ENCODE data around the gene SLC49A3. TPM values are rescaled to one million over a fixed set of nuclear protein-coding genes. Genes with fewer than 3 reads are reported as not detected.

The SLC49A3 gene
- total RNA-seq, 1 donor from 2014 or later: 2.3 TPM

DNA sequence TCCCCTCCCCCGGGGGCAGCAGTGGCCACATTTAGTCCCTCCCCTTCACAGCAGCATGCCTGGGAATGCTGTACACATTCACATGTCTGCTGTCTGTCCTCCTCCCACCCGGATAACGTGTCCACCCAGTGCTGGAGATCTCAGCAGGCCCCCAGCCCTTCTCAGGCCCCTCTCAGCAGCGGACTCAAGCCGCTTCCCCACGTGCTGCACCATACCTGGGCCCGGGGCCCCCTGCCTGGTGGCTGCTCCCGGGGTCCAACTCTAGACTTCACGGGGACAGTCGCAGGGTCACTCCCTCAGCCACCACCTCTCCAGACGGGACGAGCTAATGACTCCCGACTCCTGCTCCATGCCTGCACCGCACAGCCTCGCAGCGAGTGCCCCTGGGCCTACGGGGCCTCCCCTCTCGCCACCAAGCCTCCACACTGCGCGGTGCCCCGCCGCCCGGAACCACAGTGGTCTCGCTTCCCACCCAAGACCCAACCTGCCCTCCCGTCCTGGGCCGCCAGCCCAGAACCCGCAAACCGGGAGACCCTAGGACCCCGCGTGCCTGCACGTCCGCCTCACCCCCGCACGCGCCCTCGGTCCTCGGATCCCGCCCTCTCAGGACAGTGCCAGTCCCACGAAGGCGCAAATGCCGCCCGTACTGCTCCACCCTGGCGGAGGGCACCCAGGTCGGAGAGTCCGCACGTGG lies 15.4 kb upstream of the SLC49A3 start:
- H3K9me3 Mint-ChIP-seq: no peaks in the 10 kb centered on the region
- ATAC-seq (ENCODE audit: low read depth): no peak
- TF ChIP-seq, protein P1, sequence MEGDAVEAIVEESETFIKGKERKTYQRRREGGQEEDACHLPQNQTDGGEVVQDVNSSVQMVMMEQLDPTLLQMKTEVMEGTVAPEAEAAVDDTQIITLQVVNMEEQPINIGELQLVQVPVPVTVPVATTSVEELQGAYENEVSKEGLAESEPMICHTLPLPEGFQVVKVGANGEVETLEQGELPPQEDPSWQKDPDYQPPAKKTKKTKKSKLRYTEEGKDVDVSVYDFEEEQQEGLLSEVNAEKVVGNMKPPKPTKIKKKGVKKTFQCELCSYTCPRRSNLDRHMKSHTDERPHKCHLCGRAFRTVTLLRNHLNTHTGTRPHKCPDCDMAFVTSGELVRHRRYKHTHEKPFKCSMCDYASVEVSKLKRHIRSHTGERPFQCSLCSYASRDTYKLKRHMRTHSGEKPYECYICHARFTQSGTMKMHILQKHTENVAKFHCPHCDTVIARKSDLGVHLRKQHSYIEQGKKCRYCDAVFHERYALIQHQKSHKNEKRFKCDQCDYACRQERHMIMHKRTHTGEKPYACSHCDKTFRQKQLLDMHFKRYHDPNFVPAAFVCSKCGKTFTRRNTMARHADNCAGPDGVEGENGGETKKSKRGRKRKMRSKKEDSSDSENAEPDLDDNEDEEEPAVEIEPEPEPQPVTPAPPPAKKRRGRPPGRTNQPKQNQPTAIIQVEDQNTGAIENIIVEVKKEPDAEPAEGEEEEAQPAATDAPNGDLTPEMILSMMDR (IDR thresholded peaks at IDR 0.05): no peak
- peaks cover 5% of the 10 kb centered on the region for H3K36me3 Mint-ChIP-seq (ENCODE audit: low read depth)
- H3K27ac Mint-ChIP-seq: no peak overlapping the region
- DNase-seq: no peak
- intact Hi-C loops (cut with micrococcal nuclease): no loop called here
- H3K4me1 Mint-ChIP-seq: peaks cover 36% of the 10 kb centered on the region
- POLR2A ChIA-PET: no interaction called here
- CTCF ChIA-PET: no interaction called here
- H3K27me3 Mint-ChIP-seq: no peaks in the 10 kb centered on the region
- peak overlapping the region; percentile 15 for H3K4me3 Mint-ChIP-seq

DNA sequence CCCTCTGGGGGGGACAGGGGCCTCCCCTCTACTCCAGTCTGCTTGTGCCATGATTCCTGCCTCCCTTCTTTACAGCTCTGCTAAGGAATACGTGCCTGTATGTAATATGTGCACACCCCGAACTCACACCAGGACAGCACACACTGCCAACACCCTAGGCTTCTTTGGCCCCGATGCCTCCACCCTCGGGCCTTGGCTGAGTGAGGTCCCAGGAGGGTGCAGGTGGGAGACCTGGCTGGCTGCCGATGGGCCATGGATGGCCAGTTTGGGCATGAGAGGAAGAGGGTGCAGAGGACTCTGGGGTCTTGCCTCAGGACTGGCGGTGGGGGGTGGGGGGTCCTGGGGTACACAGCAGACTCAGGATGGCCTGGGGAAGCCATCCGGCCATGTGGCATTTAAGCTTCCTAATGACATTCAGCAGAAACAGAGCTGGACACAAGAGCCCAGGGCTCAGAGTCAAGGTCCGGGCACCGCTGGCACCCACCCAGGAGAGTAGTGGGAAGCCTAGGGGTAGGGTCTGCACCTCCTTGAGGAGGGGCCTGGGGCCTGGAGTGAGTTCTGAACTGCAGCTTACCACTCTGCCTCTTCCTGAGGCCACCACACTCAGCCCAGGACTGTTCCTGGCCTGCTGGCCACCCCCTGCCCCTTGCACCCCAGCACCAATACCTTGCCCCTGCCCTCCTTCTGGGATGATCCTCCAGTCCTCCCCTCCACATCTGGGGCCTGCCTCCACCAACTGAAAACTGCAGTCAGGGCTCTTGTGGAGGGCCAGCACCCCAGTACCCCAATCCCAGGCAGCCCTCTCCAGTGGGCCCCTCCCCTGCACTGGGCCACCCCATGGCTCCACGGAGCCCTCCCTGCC lies 14.6 kb upstream of the SLC49A3 start:
- ChIA-PET POLR2A (interaction anchor here (0.7 kb wide), 1 partner anchor 27 kb away, joined by 9 read pairs; no protein-coding TSS in a partner anchor), CTCF (no interaction called here)
- peaks cover under 1% of the 10 kb centered on the region for H3K36me3 Mint-ChIP-seq (ENCODE audit: low read depth)
- DNase-seq (no peak), ATAC-seq (ENCODE audit: low read depth) (no peak)
- H3K4me3 Mint-ChIP-seq: no peak overlapping the region
- intact Hi-C loops (cut with micrococcal nuclease): no loop called here
- H3K9me3 Mint-ChIP-seq: no peaks in the 10 kb centered on the region
- TF ChIP-seq, protein P1 (IDR thresholded peaks at IDR 0.05): no peak
- H3K27ac Mint-ChIP-seq: no peak overlapping the region
- H3K27me3 Mint-ChIP-seq: no peaks in the 10 kb centered on the region
- H3K4me1 Mint-ChIP-seq: peaks cover 36% of the 10 kb centered on the region

DNA sequence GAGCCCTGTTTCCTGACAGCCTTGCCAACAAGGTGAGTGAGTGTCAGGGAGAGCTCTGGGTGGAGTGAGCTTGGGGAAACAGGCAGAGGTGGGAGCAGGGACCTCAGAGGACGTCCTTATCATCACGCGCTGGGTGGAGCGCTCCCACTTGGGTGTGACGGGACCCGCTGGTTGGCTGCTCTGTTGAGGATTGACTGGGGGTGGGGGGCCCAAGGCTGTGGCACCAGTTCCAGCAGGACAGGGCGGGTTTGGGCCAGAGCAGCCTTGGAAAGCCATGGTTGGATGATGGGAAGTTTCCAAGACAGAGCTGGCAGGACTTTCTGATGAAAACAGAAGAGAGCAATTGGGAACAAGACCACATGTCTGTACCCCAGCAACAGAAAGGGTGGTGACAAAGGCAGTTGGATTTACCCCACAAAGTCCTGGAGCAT lies 13.7 kb upstream of the SLC49A3 start:
- CTCF ChIA-PET: no interaction called here
- no peak overlapping the region for H3K4me3 Mint-ChIP-seq
- POLR2A ChIA-PET: interaction anchor here (0.7 kb wide), 1 partner anchor 26 kb away, joined by 9 read pairs; no protein-coding TSS in a partner anchor
- H3K27ac Mint-ChIP-seq: no peak overlapping the region
- peaks cover 34% of the 10 kb centered on the region for H3K4me1 Mint-ChIP-seq
- ATAC-seq (ENCODE audit: low read depth) (no peak), DNase-seq (no peak)
- no peaks in the 10 kb centered on the region for H3K27me3 Mint-ChIP-seq
- TF ChIP-seq, protein P1 (IDR thresholded peaks at IDR 0.05): no peak
- no peaks in the 10 kb centered on the region for H3K9me3 Mint-ChIP-seq
- H3K36me3 Mint-ChIP-seq (ENCODE audit: low read depth): no peaks in the 10 kb centered on the region
- intact Hi-C loops (cut with micrococcal nuclease): no loop called here

DNA sequence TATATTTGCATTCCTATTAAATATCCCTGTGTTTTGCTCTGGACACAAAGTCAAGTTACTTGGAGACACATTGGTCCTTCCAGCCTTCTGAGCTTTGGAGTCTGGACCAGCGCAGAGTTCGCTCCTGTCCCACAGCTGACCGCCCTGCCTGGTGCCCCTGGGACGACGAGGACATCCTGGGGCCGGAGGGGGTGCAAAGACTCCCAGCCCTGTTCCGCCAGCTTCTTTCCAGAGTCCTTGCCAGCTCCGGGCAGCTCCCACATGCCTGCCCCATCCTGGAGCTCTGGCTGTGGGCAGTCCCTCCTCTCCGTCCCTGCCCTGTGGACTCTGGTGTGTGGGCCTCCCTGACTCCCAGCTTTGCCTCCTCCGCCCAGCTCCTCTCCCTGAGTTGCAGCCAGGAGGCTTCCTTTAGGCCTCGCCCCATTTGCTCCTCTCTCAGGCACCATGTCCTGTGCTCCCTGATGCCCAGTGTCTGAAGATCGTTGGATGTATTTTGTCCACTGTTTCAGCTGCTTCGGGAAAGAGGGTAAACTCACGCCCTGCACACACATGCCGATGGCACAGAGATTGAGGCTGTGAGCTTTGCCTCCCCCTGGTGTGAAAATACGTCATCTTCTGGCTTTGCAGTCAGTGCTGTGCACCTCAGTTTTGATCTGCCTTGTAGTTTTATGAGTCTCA lies 11.8 kb upstream of the SLC49A3 start:
- Mint-ChIP-seq H3K4me3 (no peak overlapping the region), H3K4me1 (peaks cover 31% of the 10 kb centered on the region), H3K27me3 (no peaks in the 10 kb centered on the region), H3K36me3 (ENCODE audit: low read depth) (no peaks in the 10 kb centered on the region), H3K27ac (peak overlapping the region; percentile 76), H3K9me3 (no peaks in the 10 kb centered on the region)
- TF ChIP-seq, protein P1 (IDR thresholded peaks at IDR 0.05): no peak
- ATAC-seq (ENCODE audit: low read depth) (no peak), DNase-seq (no peak)
- CTCF ChIA-PET: interaction anchor here (0.8 to 1.2 kb wide), 2 partner anchors 17 to 27 kb away, joined by 3 read pairs; partner anchors contain the start of genes ATP5ME and MYL5
- intact Hi-C loops (cut with micrococcal nuclease): no loop called here
- POLR2A ChIA-PET: interaction anchor here (0.6 to 4.0 kb wide), 3 partner anchors 22 to 1214 kb away, joined by 4 to 48 read pairs (median 6); partner anchors contain the start of genes ATP5ME and MYL5
